HG03342 (cell line): Measurements from ENCODE around the gene ERICH6.
"Not testable (repeated sequence)": the region's sequence is repeated elsewhere in the genome, so short reads cannot be mapped to it uniquely, and the experiment has no call there.

Source experiments
- ATAC-seq: cut with Tn5 transposase; IDR thresholded peaks from one replicate; pipeline ENCODE4 v1.9.1; 2021; ENCODE audit warnings: mild to moderate bottlenecking, moderate library complexity; ENCODE audit not compliant: unreplicated experiment

The ERICH6 gene

DNA sequence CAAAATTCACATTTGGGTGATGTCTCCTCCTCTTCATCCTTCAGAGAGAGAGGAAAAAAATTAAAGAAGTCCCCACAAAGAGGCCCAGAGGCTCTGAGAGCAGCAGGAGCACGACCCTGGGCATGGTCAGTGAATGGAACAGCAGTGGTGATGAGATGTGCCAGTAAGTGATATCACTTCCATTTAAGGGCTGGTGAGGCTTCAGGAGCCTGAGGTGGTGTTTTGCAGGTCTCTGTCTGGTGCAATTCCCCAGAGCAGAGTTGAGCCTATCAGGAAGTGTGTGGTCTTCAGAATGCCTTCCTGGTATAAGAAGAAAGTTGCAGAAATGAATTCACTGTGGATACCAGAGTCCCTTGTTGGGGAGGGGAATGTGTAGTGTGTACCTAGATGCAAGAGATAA lies 21.4 kb downstream of the ERICH6 start:
- no peak for ATAC-seq

DNA sequence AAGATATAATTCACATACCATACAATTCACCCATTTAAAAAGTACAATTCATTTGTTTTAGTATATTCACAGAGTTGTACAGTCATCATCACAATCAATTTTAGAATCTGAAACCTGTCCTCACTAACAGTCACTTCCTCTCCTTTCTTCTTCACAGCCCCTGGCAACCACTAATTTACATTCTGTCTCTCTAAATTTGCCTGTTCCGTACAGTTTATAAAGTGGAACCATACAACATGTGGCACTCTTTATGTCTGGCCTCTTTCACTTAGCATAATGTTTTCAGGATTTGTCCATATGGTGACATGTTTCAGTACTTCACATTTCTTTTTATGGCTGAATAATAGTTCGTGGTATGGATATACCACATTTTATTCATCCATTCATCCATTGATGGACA lies 22.7 kb downstream of the ERICH6 start:
- peak; percentile 95 for ATAC-seq

GRCh38 chr3:150680562-150680961 lies 23.2 kb downstream of the ERICH6 start:
- peak; percentile 9 for ATAC-seq

DNA sequence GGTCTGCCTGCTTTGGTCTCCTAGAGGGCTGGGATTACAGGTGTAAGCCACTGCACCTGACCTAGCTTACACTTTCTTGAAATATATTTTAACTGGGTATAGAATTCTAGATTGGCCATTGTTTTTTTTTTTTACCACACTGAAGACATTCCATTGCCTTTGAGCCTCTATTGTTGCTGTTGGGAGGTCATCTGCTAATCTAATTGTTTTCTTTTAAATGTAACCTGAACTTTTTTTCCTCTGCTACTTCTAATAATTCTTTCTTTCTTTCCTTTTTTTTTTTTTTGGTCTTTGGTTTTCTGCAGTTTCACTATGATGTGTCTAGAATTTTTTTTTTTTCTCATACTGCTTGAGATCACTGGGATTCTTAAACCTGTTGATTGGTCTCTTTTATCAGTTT lies 28.1 kb downstream of the ERICH6 start:
- no peak for ATAC-seq

DNA sequence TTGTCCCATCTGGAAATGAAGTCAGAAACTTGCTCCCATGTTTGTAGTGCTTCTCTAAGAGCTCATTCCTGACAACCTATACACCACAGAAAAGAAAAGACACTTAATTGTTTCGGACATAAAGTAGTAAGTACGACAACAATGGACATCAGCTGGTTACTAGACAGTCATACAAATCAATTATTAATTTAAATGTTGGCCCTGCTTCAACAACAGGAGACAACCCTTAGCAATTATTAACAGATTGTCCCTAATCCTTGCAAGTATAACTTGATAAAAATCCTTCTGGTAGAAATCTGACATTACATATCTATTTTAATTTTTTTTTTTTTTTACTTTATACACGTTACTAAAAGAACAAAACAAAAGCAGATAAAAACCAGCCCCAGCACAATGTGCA lies 29.8 kb downstream of the ERICH6 start:
- no peak for ATAC-seq

GRCh38 chr3:150666167-150666566 lies 37.6 kb downstream of the ERICH6 start:
- ATAC-seq: no peak

DNA sequence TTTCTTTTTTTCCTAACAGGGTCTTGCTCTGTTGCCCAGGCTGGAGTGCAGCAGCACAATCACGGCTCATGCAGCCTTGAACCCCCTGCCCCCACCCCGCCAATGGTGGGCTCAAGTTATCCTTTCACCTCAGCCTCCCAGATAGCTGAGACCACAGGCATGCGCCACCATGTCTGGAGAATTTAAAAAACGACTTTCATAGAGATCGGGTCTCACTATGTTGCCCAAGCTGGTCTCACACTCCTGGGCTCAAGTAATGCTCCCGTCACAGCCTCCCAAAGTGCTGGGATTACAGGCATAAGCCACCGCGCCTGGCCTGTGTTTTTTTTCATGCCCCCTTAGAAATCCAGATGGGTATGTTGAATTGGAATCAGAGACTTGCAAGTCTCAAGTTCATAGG lies 40.3 kb downstream of the ERICH6 start:
- ATAC-seq: no peak

DNA sequence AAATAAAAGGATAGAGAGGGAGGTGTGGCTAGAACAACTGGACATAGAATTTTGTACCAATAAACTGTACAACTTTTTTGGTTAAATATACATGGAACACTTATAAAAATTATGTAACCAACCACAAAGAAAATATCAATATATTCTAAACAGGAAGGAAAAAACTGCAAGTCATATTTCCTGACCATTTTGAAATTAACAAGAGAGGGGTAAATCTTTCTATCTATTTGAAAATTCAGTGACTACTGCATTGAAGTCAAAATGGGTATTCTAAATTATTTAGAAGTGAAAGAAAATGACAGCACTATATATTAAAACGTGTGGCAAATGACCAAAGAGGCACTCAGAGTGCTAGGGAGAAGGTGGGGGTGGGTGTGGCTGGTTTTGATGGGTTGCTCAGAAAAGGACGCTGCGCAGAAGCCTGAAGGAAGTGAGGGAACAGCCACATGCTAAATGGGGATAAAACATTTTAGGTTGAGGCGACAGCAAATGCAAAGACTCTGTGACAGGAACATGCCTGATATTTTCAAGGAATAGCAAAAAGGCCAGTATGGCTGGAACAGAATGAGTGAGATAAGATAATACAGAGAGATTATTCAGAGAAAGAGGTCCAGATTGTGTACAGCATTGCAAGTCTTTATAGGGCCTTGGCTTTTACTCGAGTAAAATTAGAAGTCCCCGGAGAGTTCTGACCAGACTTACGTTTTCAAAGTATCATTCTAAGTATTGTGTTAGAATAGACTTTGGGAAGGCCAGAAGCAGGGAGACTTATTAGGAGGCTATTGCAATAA lies 41.1 kb downstream of the ERICH6 start:
- ATAC-seq: no peak

- no peak for ATAC-seq
Observed at GRCh38 chr3:150656316-150656715, 47.4 kb downstream of the ERICH6 start.

DNA sequence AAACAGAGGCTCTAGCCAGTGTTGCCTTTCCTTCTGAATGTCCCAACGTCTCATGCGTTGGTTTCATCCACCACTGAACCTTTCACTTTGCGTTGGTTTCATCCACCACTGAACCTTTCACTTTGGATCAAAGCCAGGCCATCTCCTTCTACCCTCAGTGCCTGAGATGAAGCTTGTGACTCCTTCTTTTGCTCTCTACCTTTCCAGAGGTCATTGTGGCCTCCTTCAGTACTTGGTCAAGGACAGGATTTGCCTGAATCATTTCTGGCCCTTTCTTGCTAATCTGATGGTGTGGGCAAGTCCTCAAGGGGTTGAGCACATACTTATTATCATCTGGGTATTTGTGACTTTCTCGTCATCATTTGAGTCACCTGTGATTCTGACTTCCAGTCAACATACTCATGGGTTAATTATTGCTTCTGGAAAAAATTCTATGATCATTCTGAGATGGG lies 50.6 kb downstream of the ERICH6 start:
- ATAC-seq: peak; percentile 63

DNA sequence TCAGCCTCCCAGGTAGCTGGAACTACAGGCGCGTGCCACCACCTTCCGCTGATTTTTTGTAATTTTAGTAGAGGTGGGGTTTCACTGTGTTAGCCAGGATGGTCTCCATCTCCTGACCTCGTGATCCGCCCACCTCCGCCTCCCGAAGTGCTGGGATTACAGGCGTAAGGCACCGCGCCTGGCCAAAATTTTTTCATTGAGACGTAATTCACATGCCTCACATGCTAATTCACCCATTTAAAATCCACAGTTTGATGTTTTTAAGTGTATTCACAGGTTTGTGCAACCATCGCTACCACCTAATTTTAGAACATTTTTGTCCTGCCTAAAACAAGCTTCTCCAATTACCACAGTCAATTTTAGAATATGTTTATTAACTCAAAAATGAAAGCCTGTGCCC lies 63.5 kb downstream of the ERICH6 start:
- no peak for ATAC-seq

- no peak for ATAC-seq
Observed at GRCh38 chr3:150639262-150639661, 64.5 kb downstream of the ERICH6 start.

- ATAC-seq: no peak
Observed at GRCh38 chr3:150636258-150636657, 67.5 kb downstream of the ERICH6 start.

DNA sequence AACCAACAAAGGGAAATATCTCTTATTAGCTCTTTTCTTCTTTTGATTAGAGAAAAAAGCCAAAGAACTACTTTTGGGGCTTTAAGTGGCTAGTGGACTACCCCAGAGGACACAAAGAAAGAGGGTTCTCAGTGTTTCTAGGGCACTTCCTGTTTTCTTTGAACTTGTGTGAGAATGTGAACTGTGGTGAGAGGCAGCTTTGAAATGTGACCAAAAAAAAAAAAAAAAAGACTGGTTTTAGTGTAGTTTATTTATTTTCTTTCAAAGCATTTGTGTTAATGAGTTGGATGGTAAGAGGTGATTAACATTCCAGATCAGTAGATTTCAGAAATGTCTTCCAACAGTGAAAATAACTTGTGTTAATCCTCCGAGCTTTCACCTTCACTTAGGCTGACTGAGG lies 68.2 kb downstream of the ERICH6 start:
- no peak for ATAC-seq

DNA sequence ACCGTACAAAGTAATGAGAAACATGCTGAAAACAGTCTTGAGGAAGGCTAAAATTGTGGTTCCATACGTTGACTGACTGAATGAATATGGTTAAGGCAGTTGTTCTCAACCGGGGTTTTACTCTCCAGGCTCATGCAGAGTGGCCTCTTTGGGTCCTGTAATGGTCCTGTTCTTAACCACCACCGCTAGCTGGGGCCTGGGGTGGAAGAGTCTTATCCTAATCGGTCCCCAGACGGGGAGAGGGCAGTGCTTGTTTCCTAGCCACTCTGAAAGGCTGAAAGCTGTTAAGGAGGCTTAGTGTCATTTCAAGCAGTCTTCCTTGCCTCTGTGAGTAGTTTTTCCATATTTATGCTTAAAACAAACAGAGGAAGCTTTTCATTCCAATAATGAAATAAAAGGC lies 68.6 kb downstream of the ERICH6 start:
- no peak for ATAC-seq

- ATAC-seq: no peak
Observed at GRCh38 chr3:150631515-150632221, 72.1 kb downstream of the ERICH6 start.

DNA sequence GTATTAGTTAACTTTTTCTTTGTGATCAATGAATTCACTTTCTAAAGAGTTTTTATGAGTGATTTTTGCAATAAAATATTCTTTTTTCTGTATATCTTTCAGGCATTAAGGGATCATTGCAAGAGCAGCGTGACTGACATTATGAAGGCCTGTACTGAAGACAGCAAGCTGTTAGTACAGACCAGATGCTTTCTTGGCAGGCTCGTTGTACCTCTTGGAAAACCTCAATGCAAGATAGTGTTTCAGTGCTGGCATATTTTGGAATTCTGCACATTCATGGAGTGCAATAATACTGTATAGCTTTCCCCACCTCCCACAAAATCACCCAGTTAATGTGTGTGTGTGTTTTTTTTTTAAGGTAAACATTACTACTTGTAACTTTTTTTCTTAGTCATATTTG lies 76.2 kb downstream of the ERICH6 start:
- ATAC-seq: no peak

GRCh38 chr3:150626148-150626930 lies 77.4 kb downstream of the ERICH6 start:
- ATAC-seq: no peak

- ATAC-seq: no peak
Observed at GRCh38 chr3:150623945-150624344, 79.8 kb downstream of the ERICH6 start.

GRCh38 chr3:150622955-150623354 lies 80.8 kb downstream of the ERICH6 start:
- not testable (repeated sequence) for ATAC-seq

DNA sequence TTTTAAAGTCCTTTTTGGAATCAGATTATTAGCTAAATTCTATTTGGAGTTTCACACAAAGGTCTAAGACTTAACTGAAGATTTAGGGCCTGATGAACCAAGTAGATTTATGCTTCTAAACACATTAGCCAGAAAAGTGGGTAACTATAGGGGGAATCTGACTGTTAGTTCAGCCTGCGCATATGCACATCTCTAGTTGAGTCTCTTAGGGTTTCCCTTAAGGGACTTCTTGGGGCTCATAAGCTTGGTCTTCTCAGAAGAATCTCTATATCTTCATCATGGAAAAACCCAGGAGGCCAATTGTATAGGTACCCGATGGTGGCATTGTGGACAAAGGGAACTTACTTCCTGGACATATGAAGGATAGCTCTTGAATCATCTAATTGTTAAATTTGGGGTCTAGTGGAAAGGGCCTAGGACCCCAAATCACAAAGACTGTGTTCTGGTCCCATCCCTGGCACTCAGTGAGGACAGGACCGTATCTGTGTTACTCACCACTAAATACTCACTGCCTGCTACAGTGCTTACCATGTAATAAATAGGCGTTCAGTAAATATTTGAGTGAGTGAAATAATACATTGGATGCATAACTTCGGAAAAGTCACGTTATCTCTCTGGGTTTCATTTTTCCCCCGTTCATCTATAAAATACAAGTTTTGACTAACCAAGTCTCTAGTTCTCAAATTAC lies 83.6 kb downstream of the ERICH6 start:
- no peak for ATAC-seq
